Uterus (tissue), 4 donors: ENCODE data around the gene GPANK1. TPM values are rescaled to one million over a fixed set of nuclear protein-coding genes. Genes with fewer than 3 reads are reported as not detected.

ENCODE experiments used
- DNase-seq, 2 donors: peaks; one replicate each; pipeline ENCODE4 v3.0.0-alpha.2; 2019 to 2020
- H3K27ac ChIP-seq, 2 donors: fragments of 200-600 bp; sonication (generic); 1 replicate in 1 of 2; 2 replicates in 1 of 2; pipeline ENCODE4 v1.5.1; 2016 to 2018
- H3K27me3 ChIP-seq, 2 donors: fragments of 200-600 bp; sonication (generic); one replicate each; pipeline ENCODE4 v1.5.1; 2018 to 2019; ENCODE audit warnings: control low read depth in 1 of 2
- H3K36me3 ChIP-seq, 2 donors: fragments of 200-600 bp; sonication (generic); one replicate each; pipeline ENCODE4 v1.5.1; 2019; ENCODE audit warnings: control low read depth in 1 of 2
- H3K4me1 ChIP-seq, 2 donors: fragments of 200-600 bp; sonication (generic); one replicate each; pipeline ENCODE4 v1.5.1; 2018 to 2019; ENCODE audit warnings: control low read depth in 1 of 2
- H3K4me3 ChIP-seq, 2 donors: fragments of 200-600 bp; sonication (generic); 1 replicate in 1 of 2; 2 replicates in 1 of 2; pipeline ENCODE4 v1.5.1; 2018 to 2019; ENCODE audit warnings: mild to moderate bottlenecking in 1 of 2
- H3K9me3 ChIP-seq, 2 donors: fragments of 200-600 bp; sonication (generic); one replicate each; pipeline ENCODE4 v1.5.1; 2019; ENCODE audit warnings: control low read depth in 1 of 2
- POLR2A ChIP-seq, 2 donors: fragments of 450-650 bp; IDR thresholded peaks; one replicate each; pipeline ENCODE4 v1.6.1; 2016; ENCODE audit warnings: antibody characterized with exemption in 2 of 2, mild to moderate bottlenecking in 1 of 2, moderate library complexity in 1 of 2
- intact Hi-C: fragments of 100-400 bp; cut with DNase I; formaldehyde crosslinking; loops from one replicate; pipeline ENCODE4 v1.15.1; 2023; ENCODE audit warnings: low total_unique reads
- microRNA-seq: library from miRNA; unstranded; fragments of <30 nt; microRNA quantifications from one replicate; pipeline ENCODE4, GENCODE V29; 2016; ENCODE audit warnings: borderline microRNAs expressed, borderline replicate concordance
- small RNA-seq: library from RNA; depleted of rRNA; stranded (forward); fragments of <200 nt; gene quantifications from one replicate; pipeline ENCODE3, GENCODE V24; 2016
- total RNA-seq, 4 donors: library from RNA; depleted of rRNA in 3 of 4; stranded (reverse); fragments of >200 nt in 3 of 4; gene quantifications; one replicate each; pipeline versions ENCODE4 v1.1.0 to v1.2.4, GENCODE V29; 2014 to 2023
- TF ChIP-seq, protein P1 (sequence below), 4 experiments: fragments of 200-600 bp in 2 of 4; fragments of 450-650 bp in 2 of 4; sonication (generic) in 2 of 4; IDR thresholded peaks; one replicate each; pipeline ENCODE4 v1.5.1; 2016 to 2019; ENCODE audit warnings: antibody characterized with exemption in 4 of 4, mild to moderate bottlenecking in 2 of 4, moderate library complexity in 1 of 4
- donor health status: DM: yes; HTN: yes; CAD: no.

GPANK1 gene
- total RNA-seq, 4 donors from 2014 or later: 5.1 to 25.6 (median 15.4) TPM

DNA sequence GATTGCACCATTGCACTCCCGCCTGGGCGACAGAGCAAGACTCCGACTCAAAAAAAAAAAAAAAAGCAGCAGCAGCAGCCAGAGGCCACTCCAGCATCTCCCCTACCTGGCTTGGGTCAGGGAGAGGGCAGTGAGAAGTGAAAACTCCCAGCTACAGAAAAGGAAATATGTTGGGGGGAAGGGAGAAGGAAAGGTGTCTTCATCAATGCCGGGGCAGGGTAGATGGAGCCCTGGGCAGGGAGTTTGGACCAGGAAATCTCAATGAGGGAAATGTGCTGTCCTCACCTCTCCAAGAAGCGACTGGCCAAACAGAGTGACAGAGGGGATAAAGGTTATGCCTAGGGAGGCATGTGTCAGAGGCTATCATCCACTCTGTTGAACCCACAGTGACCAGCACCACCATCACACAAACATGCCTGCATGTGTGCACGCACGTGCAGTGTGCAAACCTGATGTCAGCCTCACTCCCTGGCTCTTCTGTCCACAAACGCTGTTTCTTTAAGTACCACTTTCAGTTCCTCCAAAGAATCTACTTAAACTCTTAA, 50.6 kb downstream of the GPANK1 start:
- TF ChIP-seq POLR2A (IDR thresholded peaks at IDR 0.05): no peak
- TF ChIP-seq, protein P1, sequence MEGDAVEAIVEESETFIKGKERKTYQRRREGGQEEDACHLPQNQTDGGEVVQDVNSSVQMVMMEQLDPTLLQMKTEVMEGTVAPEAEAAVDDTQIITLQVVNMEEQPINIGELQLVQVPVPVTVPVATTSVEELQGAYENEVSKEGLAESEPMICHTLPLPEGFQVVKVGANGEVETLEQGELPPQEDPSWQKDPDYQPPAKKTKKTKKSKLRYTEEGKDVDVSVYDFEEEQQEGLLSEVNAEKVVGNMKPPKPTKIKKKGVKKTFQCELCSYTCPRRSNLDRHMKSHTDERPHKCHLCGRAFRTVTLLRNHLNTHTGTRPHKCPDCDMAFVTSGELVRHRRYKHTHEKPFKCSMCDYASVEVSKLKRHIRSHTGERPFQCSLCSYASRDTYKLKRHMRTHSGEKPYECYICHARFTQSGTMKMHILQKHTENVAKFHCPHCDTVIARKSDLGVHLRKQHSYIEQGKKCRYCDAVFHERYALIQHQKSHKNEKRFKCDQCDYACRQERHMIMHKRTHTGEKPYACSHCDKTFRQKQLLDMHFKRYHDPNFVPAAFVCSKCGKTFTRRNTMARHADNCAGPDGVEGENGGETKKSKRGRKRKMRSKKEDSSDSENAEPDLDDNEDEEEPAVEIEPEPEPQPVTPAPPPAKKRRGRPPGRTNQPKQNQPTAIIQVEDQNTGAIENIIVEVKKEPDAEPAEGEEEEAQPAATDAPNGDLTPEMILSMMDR (IDR thresholded peaks at IDR 0.05): no peak
- intact Hi-C loops: no loop called here
- no peak for DNase-seq

More for the DNA sequence above, 50.6 kb downstream of the GPANK1 start:
- no peaks in the 10 kb centered on the region for H3K27me3 ChIP-seq
- no peak overlapping the region for H3K4me3 ChIP-seq
- H3K9me3 ChIP-seq: no peaks in the 10 kb centered on the region
- no peaks in the 10 kb centered on the region for H3K36me3 ChIP-seq
- H3K27ac ChIP-seq: no peak overlapping the region
- H3K4me1 ChIP-seq: no peaks in the 10 kb centered on the region

Small RNAs within 50 kb of the gene (microRNA-seq; reads per million reads assigned to microRNA genes)
- gene MIR4646 (not detected), gene MIR6832 (not detected)

Small RNAs within 50 kb of the gene (small RNA-seq; reads per million reads assigned to genes)
- gene MIR4646: not detected
- not detected for gene MIR6832
- gene RF00019: not detected
- 2.8 reads per million, percentile 80 among the genes with 10 or more reads in this experiment for gene SNORA38
- gene UQCRHP1: not detected

Other genes starting within 250 kb of the GPANK1 start
- 1 to 10 TPM; 1.9 to 4.8 (median 2.9) TPM for gene MICB, start 166.9 kb downstream of the GPANK1 start, total RNA-seq
- not detected for gene MCCD1, start 136.0 kb downstream of the GPANK1 start, total RNA-seq
- gene DDX39B, start 123.0 kb downstream of the GPANK1 start, total RNA-seq: 100 to 1,000 TPM; 119 to 429 (median 282) TPM
- gene ATP6V1G2, start 118.4 kb downstream of the GPANK1 start, total RNA-seq: 1 to 10 TPM in 2 of 4 donors, not detected in 2; 1.2 to 1.6 TPM
- gene NFKBIL1, start 117.4 kb downstream of the GPANK1 start, total RNA-seq: 10 to 100 TPM; 19.7 to 38.5 (median 20.8) TPM
- under 1 TPM in 1 of 4 donors, not detected in 3; 0.30 TPM for gene LTA, start 92.7 kb downstream of the GPANK1 start, total RNA-seq
- 1 to 10 TPM in 1 of 4 donors, not detected in 3; 1.3 TPM for gene TNF, start 89.4 kb downstream of the GPANK1 start, total RNA-seq
- 1 to 10 TPM in 1 of 4 donors, not detected in 3; 1.5 TPM for gene LTB, start 82.6 kb downstream of the GPANK1 start, total RNA-seq
- gene LST1, start 78.7 kb downstream of the GPANK1 start, total RNA-seq: 100 to 1,000 TPM in 1 of 4 donors, 1 to 10 TPM in 2, not detected in 1; 2.6 to 229 (median 3.2) TPM
- not detected for gene NCR3, start 72.0 kb downstream of the GPANK1 start, total RNA-seq
- gene AIF1, start 49.8 kb downstream of the GPANK1 start, total RNA-seq: 10 to 100 TPM in 2 of 4 donors, 1 to 10 TPM in 2; 1.5 to 25.6 (median 14.5) TPM
- gene PRRC2A, start 44.3 kb downstream of the GPANK1 start, total RNA-seq: 100 to 1,000 TPM in 1 of 4 donors, 10 to 100 TPM in 3; 35.4 to 218 (median 48.0) TPM
- gene BAG6, start 12.3 kb downstream of the GPANK1 start, total RNA-seq: 100 to 1,000 TPM in 3 of 4 donors, 10 to 100 TPM in 1; 92.2 to 233 (median 139) TPM
- gene APOM, start 9.1 kb downstream of the GPANK1 start, total RNA-seq: 1 to 10 TPM in 3 of 4 donors, not detected in 1; 1.9 to 2.9 (median 2.6) TPM
- 10 to 100 TPM in 3 of 4 donors, 1 to 10 TPM in 1; 6.2 to 31.9 (median 24.6) TPM for gene C6orf47, start 4.2 kb downstream of the GPANK1 start, total RNA-seq
- 100 to 1,000 TPM in 3 of 4 donors, 10 to 100 TPM in 1; 67.5 to 157 (median 107) TPM for gene CSNK2B, start 1.1 kb upstream of the GPANK1 start, total RNA-seq
- 10 to 100 TPM in 1 of 4 donors, 1 to 10 TPM in 3; 1.0 to 27.4 (median 4.3) TPM for gene LY6G5B, start 5.0 kb upstream of the GPANK1 start, total RNA-seq
- 1 to 10 TPM in 3 of 4 donors, not detected in 1; 1.0 to 4.4 (median 3.8) TPM for gene LY6G5C, start 16.1 kb upstream of the GPANK1 start, total RNA-seq
- 10 to 100 TPM; 25.9 to 50.9 (median 37.9) TPM for gene ABHD16A, start 38.3 kb upstream of the GPANK1 start, total RNA-seq
- not detected for gene LY6G6F, start 41.9 kb upstream of the GPANK1 start, total RNA-seq
- gene LY6G6D, start 50.4 kb upstream of the GPANK1 start, total RNA-seq: 1 to 10 TPM in 1 of 4 donors, not detected in 3; 2.0 TPM
- 1 to 10 TPM in 1 of 4 donors, not detected in 3; 1.4 TPM for gene LY6G6C, start 56.7 kb upstream of the GPANK1 start, total RNA-seq
- gene MPIG6B, start 58.4 kb upstream of the GPANK1 start, total RNA-seq: under 1 TPM in 1 of 4 donors, not detected in 3; 0.49 TPM
- 100 to 1,000 TPM in 3 of 4 donors, 10 to 100 TPM in 1; 97.6 to 240 (median 158) TPM for gene DDAH2, start 64.3 kb upstream of the GPANK1 start, total RNA-seq
- gene CLIC1, start 71.5 kb upstream of the GPANK1 start, total RNA-seq: 100 to 1,000 TPM; 173 to 328 (median 216) TPM
- 10 to 100 TPM in 3 of 4 donors, not detected in 1; 16.7 to 41.5 (median 22.1) TPM for gene MSH5, start 75.0 kb upstream of the GPANK1 start, total RNA-seq
- 1 to 10 TPM in 2 of 4 donors, not detected in 2; 1.7 to 4.4 TPM for gene SAPCD1, start 97.7 kb upstream of the GPANK1 start, total RNA-seq
- 10 to 100 TPM in 1 of 4 donors, 1 to 10 TPM in 2, under 1 TPM in 1; 0.88 to 24.1 (median 3.1) TPM for gene VWA7, start 112.3 kb upstream of the GPANK1 start, total RNA-seq
- gene VARS1, start 130.8 kb upstream of the GPANK1 start, total RNA-seq: 100 to 1,000 TPM in 1 of 4 donors, 10 to 100 TPM in 3; 35.6 to 118 (median 53.4) TPM
- gene LSM2, start 142.0 kb upstream of the GPANK1 start, total RNA-seq: 100 to 1,000 TPM in 1 of 4 donors, 10 to 100 TPM in 3; 37.1 to 119 (median 58.7) TPM
- gene HSPA1L, start 150.3 kb upstream of the GPANK1 start, total RNA-seq: 1 to 10 TPM in 3 of 4 donors, under 1 TPM in 1; 0.59 to 4.6 (median 2.3) TPM
- gene HSPA1A, start 150.5 kb upstream of the GPANK1 start, total RNA-seq: 100 to 1,000 TPM in 3 of 4 donors, 10 to 100 TPM in 1; 98.8 to 261 (median 170) TPM
- gene HSPA1B, start 162.7 kb upstream of the GPANK1 start, total RNA-seq: 100 to 1,000 TPM in 2 of 4 donors, 10 to 100 TPM in 2; 40.3 to 268 (median 152) TPM
- gene NEU1, start 197.8 kb upstream of the GPANK1 start, total RNA-seq: 10 to 100 TPM; 20.5 to 28.4 (median 23.4) TPM
- 10 to 100 TPM in 1 of 4 donors, 1 to 10 TPM in 3; 5.0 to 46.1 (median 5.8) TPM for gene SLC44A4, start 214.0 kb upstream of the GPANK1 start, total RNA-seq
- 10 to 100 TPM; 13.8 to 72.4 (median 66.2) TPM for gene EHMT2, start 232.7 kb upstream of the GPANK1 start, total RNA-seq
- gene ZBTB12, start 237.1 kb upstream of the GPANK1 start, total RNA-seq: 10 to 100 TPM in 2 of 4 donors, 1 to 10 TPM in 1, not detected in 1; 2.4 to 15.3 (median 11.0) TPM